Epidermal melanocyte (primary cell): Measurements from ENCODE around the gene MIEN1.
"Not testable (repeated sequence)": the region's sequence is repeated elsewhere in the genome, so short reads cannot be mapped to it uniquely, and the experiment has no call there.

Experiments
- DNase-seq: peaks from one replicate; pipeline ENCODE4 v3.0.0; 2011; ENCODE audit warnings: low spot score; ENCODE audit not compliant: insufficient read length

The MIEN1 gene

GRCh38 chr17:39700148-39700987, 30.0 kb downstream of the MIEN1 start:
- DNase-seq: peak; percentile 49

GRCh38 chr17:39699818-39700147, 30.5 kb downstream of the MIEN1 start, which contains the start of gene ERBB2:
ERBB2 (plus strand) TSS chr17:39700064; CDS start chr17:39700239, 175 bp downstream.
- peak; percentile 78 for DNase-seq

- DNase-seq: not testable (repeated sequence)
Observed at GRCh38 chr17:39699157-39699817, 31.0 kb downstream of the MIEN1 start.

- no peak for DNase-seq
Observed at GRCh38 chr17:39697961-39698360, 32.4 kb downstream of the MIEN1 start.

- DNase-seq: no peak
Observed at GRCh38 chr17:39696731-39697130, 33.6 kb downstream of the MIEN1 start.

GRCh38 chr17:39695089-39695474, 35.2 kb downstream of the MIEN1 start:
- no peak for DNase-seq

- no peak for DNase-seq
Observed at GRCh38 chr17:39694593-39694992, 35.7 kb downstream of the MIEN1 start.

GRCh38 chr17:39688945-39689344, 41.4 kb downstream of the MIEN1 start:
- DNase-seq: no peak

GRCh38 chr17:39688475-39688835, 41.9 kb downstream of the MIEN1 start:
- no peak for DNase-seq

- peak; percentile 95 for DNase-seq
Observed at GRCh38 chr17:39687546-39688474, 42.5 kb downstream of the MIEN1 start, which contains the start of gene PGAP3. PGAP3 (minus strand) TSS chr17:39688057; CDS start chr17:39688014, 43 bp downstream.

GRCh38 chr17:39687101-39687545, 43.2 kb downstream of the MIEN1 start:
- no peak for DNase-seq

- DNase-seq: no peak
Observed at GRCh38 chr17:39684369-39685192, 45.8 kb downstream of the MIEN1 start.

- no peak for DNase-seq
Observed at GRCh38 chr17:39683295-39683939, 46.9 kb downstream of the MIEN1 start.

GRCh38 chr17:39679521-39680192, 50.7 kb downstream of the MIEN1 start:
- no peak for DNase-seq
